ENCODE measurements around the gene SCFD2. TPM values are rescaled to one million over a fixed set of nuclear protein-coding genes. Genes with fewer than 3 reads are reported as not detected.
"Not testable (repeated sequence)": the region's sequence is repeated elsewhere in the genome, so short reads cannot be mapped to it uniquely, and the experiment has no call there.

The SCFD2 gene
- total RNA-seq, 1 donor from 2014 or later, result 13.2 TPM

- ATAC-seq, result no peak
- Histone ChIP-seq H3K27ac (no peak overlapping the region), H3K4me3 (no peak overlapping the region), H3K4me1 (no peaks in the 10 kb centered on the region), H3K9me3 (no peaks in the 10 kb centered on the region), H3K27me3 (ENCODE audit: low read depth) (no peaks in the 10 kb centered on the region), H3K36me3 (no peaks in the 10 kb centered on the region)
- DNase-seq, result no peak
- no peak for TF ChIP-seq CTCF (IDR thresholded peaks at IDR 0.05)
- intact Hi-C loops (cut with DNase I), result no loop called here
Observed at GRCh38 chr4:53043055-53043454, 322.8 kb downstream of the SCFD2 start.

GRCh38 chr4:53040851-53041250, 325.0 kb downstream of the SCFD2 start:
- H3K27ac ChIP-seq, result no peak overlapping the region
- H3K36me3 ChIP-seq, result no peaks in the 10 kb centered on the region
- no peak overlapping the region for H3K4me3 ChIP-seq
- H3K9me3 ChIP-seq, result no peaks in the 10 kb centered on the region
- H3K4me1 ChIP-seq, result no peaks in the 10 kb centered on the region
- TF ChIP-seq CTCF (IDR thresholded peaks at IDR 0.05), result no peak
- H3K27me3 ChIP-seq (ENCODE audit: low read depth), result no peaks in the 10 kb centered on the region
- DNase-seq, result no peak
- intact Hi-C loops (cut with DNase I), result no loop called here
- ATAC-seq, result no peak

GRCh38 chr4:53040459-53040815, 325.4 kb downstream of the SCFD2 start:
- Histone ChIP-seq H3K36me3 (no peaks in the 10 kb centered on the region), H3K4me1 (no peaks in the 10 kb centered on the region), H3K9me3 (no peaks in the 10 kb centered on the region), H3K27ac (no peak overlapping the region), H3K27me3 (ENCODE audit: low read depth) (no peaks in the 10 kb centered on the region), H3K4me3 (no peak overlapping the region)
- intact Hi-C loops (cut with DNase I), result no loop called here
- TF ChIP-seq CTCF (IDR thresholded peaks at IDR 0.05), result no peak
- no peak for ATAC-seq
- no peak for DNase-seq

GRCh38 chr4:53039741-53040458, 326.0 kb downstream of the SCFD2 start:
- Histone ChIP-seq H3K27me3 (ENCODE audit: low read depth) (no peaks in the 10 kb centered on the region), H3K27ac (no peak overlapping the region), H3K36me3 (no peaks in the 10 kb centered on the region), H3K9me3 (no peaks in the 10 kb centered on the region), H3K4me1 (no peaks in the 10 kb centered on the region), H3K4me3 (no peak overlapping the region)
- TF ChIP-seq CTCF (IDR thresholded peaks at IDR 0.05), result no peak
- DNase-seq, result no peak
- ATAC-seq, result no peak
- intact Hi-C loops (cut with DNase I), result no loop called here

GRCh38 chr4:53037892-53038291, 328.0 kb downstream of the SCFD2 start:
- H3K4me1 ChIP-seq, result no peaks in the 10 kb centered on the region
- no peak for TF ChIP-seq CTCF (IDR thresholded peaks at IDR 0.05)

GRCh38 chr4:53032908-53033307, 333.0 kb downstream of the SCFD2 start:
- H3K4me1 ChIP-seq; H3K9me3 ChIP-seq; H3K27ac ChIP-seq; H3K4me3 ChIP-seq; ATAC-seq; DNase-seq; H3K27me3 ChIP-seq (ENCODE audit: low read depth); intact Hi-C loops (cut with DNase I); H3K36me3 ChIP-seq: not testable (repeated sequence)

More at GRCh38 chr4:53037892-53038291, 328.0 kb downstream of the SCFD2 start:
- no peaks in the 10 kb centered on the region for H3K9me3 ChIP-seq
- no peaks in the 10 kb centered on the region for H3K36me3 ChIP-seq
- H3K27me3 ChIP-seq (ENCODE audit: low read depth), result no peaks in the 10 kb centered on the region
- intact Hi-C loops (cut with DNase I), result no loop called here
- DNase-seq (no peak), ATAC-seq (no peak)
- no peak overlapping the region for H3K4me3 ChIP-seq
- H3K27ac ChIP-seq, result no peak overlapping the region

Measured in lower lobe of right lung (tissue), 2 donors.